Keratinocyte (primary cell): ENCODE data around the gene PDE6G. TPM values are rescaled to one million over a fixed set of nuclear protein-coding genes. Genes with fewer than 3 reads are reported as not detected.
"Not testable (repeated sequence)": the region's sequence is repeated elsewhere in the genome, so short reads cannot be mapped to it uniquely, and the experiment has no call there.

Experiments
- DNase-seq: peaks from one replicate; pipeline ENCODE4 v3.0.0-alpha.2; 2011; ENCODE audit warnings: low read depth, missing footprints, low spot score
- FAIRE-seq: peaks from 2 replicates; lab custom pipeline; 2011; peaks lifted over from hg19 to GRCh38; lab: Jason Lieb, UNC
- H2AFZ ChIP-seq: 2 replicates; pipeline ENCODE4 v1.6.0; 2012; ENCODE audit warnings: low read length, control low read depth, inconsistent platforms; ENCODE audit not compliant: control insufficient read depth
- H3K27ac ChIP-seq: 2 replicates; pipeline ENCODE4 v1.5.1; 2011; ENCODE audit warnings: low read length; ENCODE audit not compliant: control insufficient read depth, insufficient read depth
- H3K27me3 ChIP-seq: 3 replicates; pipeline ENCODE4 v1.6.0; 2011; ENCODE audit warnings: low read length; ENCODE audit not compliant: control insufficient read depth, insufficient read depth; ENCODE audit errors: extremely low read depth
- H3K36me3 ChIP-seq, 2 experiments: 2 replicates in 1 of 2; 3 replicates in 1 of 2; pipeline ENCODE4 v1.5.1; 2011; ENCODE audit warnings: low read length in 2 of 2, mild to moderate bottlenecking in 1 of 2; ENCODE audit not compliant: control insufficient read depth in 2 of 2, insufficient read depth in 2 of 2; ENCODE audit errors: extremely low read depth in 1 of 2
- H3K4me1 ChIP-seq: 3 replicates; pipeline ENCODE4 v1.5.1; 2011; ENCODE audit warnings: low read length; ENCODE audit not compliant: control insufficient read depth, insufficient read depth; ENCODE audit errors: extremely low read depth
- H3K4me2 ChIP-seq: 3 replicates; pipeline ENCODE4 v1.6.0; 2011; ENCODE audit warnings: low read depth, low read length; ENCODE audit not compliant: control insufficient read depth, insufficient read depth; ENCODE audit errors: extremely low read depth
- H3K4me3 ChIP-seq, 3 experiments: fragments of 200-600 bp in 1 of 3; sonication (generic) in 1 of 3; 2 replicates in 2 of 3; 3 replicates in 1 of 3; pipeline ENCODE4 v1.5.1; 2011 to 2016; ENCODE audit warnings: low read length in 3 of 3, mild to moderate bottlenecking in 3 of 3, control low read depth in 2 of 3, inconsistent platforms in 1 of 3, low read depth in 1 of 3, mixed read lengths in 1 of 3, mixed run types in 1 of 3, moderate library complexity in 1 of 3; ENCODE audit not compliant: control insufficient read depth in 2 of 3, insufficient read depth in 2 of 3; ENCODE audit errors: extremely low read depth in 1 of 3
- H3K79me2 ChIP-seq: 2 replicates; pipeline ENCODE4 v1.6.0; 2012; ENCODE audit warnings: low read length; ENCODE audit not compliant: control insufficient read depth, insufficient read depth
- H3K9ac ChIP-seq: 3 replicates; pipeline ENCODE4 v1.6.0; 2011; ENCODE audit warnings: low read length; ENCODE audit not compliant: control insufficient read depth, insufficient read depth; ENCODE audit errors: extremely low read depth
- H3K9me1 ChIP-seq: 3 replicates; pipeline ENCODE4 v1.6.0; 2011; ENCODE audit warnings: low read length; ENCODE audit not compliant: control insufficient read depth, insufficient read depth; ENCODE audit errors: extremely low read depth
- H3K9me3 ChIP-seq: 2 replicates; pipeline ENCODE4 v1.5.1; 2012; ENCODE audit warnings: low read depth, low read length; ENCODE audit not compliant: control insufficient read depth
- H4K20me1 ChIP-seq: 3 replicates; pipeline ENCODE4 v1.6.0; 2011; ENCODE audit warnings: low read length; ENCODE audit not compliant: control insufficient read depth, insufficient read depth; ENCODE audit errors: extremely low read depth
- CTCF ChIP-seq, 3 experiments: IDR thresholded peaks in 1 of 3; conservative IDR thresholded peaks in 1 of 3; optimal IDR thresholded peaks in 1 of 3; 2 replicates in 2 of 3; 3 replicates in 1 of 3; pipeline versions ENCODE3 to v1.5.1; 2011; ENCODE audit warnings: low read length in 3 of 3, mild to moderate bottlenecking in 3 of 3, moderate library complexity in 2 of 3, control low read depth in 1 of 3, inconsistent platforms in 1 of 3; ENCODE audit not compliant: insufficient read depth in 2 of 3; ENCODE audit errors: extremely low read depth in 1 of 3
- EZH2 ChIP-seq: IDR thresholded peaks from one replicate; pipeline ENCODE4 v1.6.1; 2012; ENCODE audit warnings: inconsistent platforms, mild to moderate bottlenecking, low read length, moderate library complexity
- dilution Hi-C: fragments of 300-500 bp; cut with MboI; formaldehyde crosslinking; loops from one replicate; pipeline ENCODE4 v1.7.0; 2020; ENCODE audit warnings: low sequenced_read_pairs; ENCODE audit not compliant: extremely low pct_ligation_motif_present
- polyA plus RNA-seq, 5 experiments: library from polyadenylated mRNA; depleted of rRNA in 3 of 5; stranded (reverse) in 3 of 5; stranded (forward) in 1 of 5; unstranded in 1 of 5; fragments of >200 nt; gene quantifications; 1 replicate in 1 of 5; 2 replicates in 3 of 5; 3 replicates in 1 of 5; pipeline versions ENCODE4 v1.2.1 to v1.2.3, GENCODE V29; 2011 to 2012; ENCODE audit warnings: missing spikeins in 2 of 5, low read depth in 1 of 5, low replicate concordance in 1 of 5

Gene PDE6G
- polyA plus RNA-seq, 1 donor (not counting 4 experiments of a cell fraction or from before 2014, with no cell fraction given): not detected

GRCh38 chr17:81630274-81630673, 26.1 kb downstream of the PDE6G start:
- peaks cover 3% of the 10 kb centered on the region for H4K20me1 ChIP-seq

GRCh38 chr17:81621494-81622130, 34.7 kb downstream of the PDE6G start:
- Histone ChIP-seq H3K4me2 (no peak overlapping the region), H3K9me3 (no peaks in the 10 kb centered on the region), H4K20me1 (peaks cover 3% of the 10 kb centered on the region), H3K79me2 (peaks cover 28% of the 10 kb centered on the region), H3K27me3 (no peaks in the 10 kb centered on the region), H3K36me3 (peaks cover 34 to 49% of the 10 kb centered on the region in 2 experiments), H3K27ac (no peak overlapping the region), H3K4me3 (no peak overlapping the region), H3K4me1 (no peaks in the 10 kb centered on the region), H3K9ac (no peak overlapping the region), H2AFZ (no peak overlapping the region), H3K9me1 (no peaks in the 10 kb centered on the region)
- DNase-seq (no peak), FAIRE-seq (no peak)
- dilution Hi-C loops: no loop called here
- TF ChIP-seq EZH2 (no peak), CTCF (optimal IDR thresholded peaks at IDR 0.05 in 1 of 3, IDR thresholded peaks at IDR 0.05 in 1 of 3, conservative IDR thresholded peaks at IDR 0.05 in 1 of 3; ENCODE audit: extremely low read depth in 1 of 3, insufficient read depth in 2 of 3, low read length in 3 of 3) (no peak)

More at GRCh38 chr17:81630274-81630673, 26.1 kb downstream of the PDE6G start:
- DNase-seq: no peak
- Histone ChIP-seq H3K4me2 (no peak overlapping the region), H3K79me2 (peaks cover 53% of the 10 kb centered on the region), H3K9me3 (no peaks in the 10 kb centered on the region), H2AFZ (no peak overlapping the region), H3K9ac (no peak overlapping the region), H3K4me1 (peaks cover 1% of the 10 kb centered on the region), H3K9me1 (peaks cover 3% of the 10 kb centered on the region), H3K36me3 (peaks cover 18 to 26% of the 10 kb centered on the region in 2 experiments), H3K27me3 (no peaks in the 10 kb centered on the region), H3K27ac (no peak overlapping the region), H3K4me3 (no peak overlapping the region)
- TF ChIP-seq CTCF (optimal IDR thresholded peaks at IDR 0.05 in 1 of 3, IDR thresholded peaks at IDR 0.05 in 1 of 3, conservative IDR thresholded peaks at IDR 0.05 in 1 of 3; ENCODE audit: extremely low read depth in 1 of 3, insufficient read depth in 2 of 3, low read length in 3 of 3): no peak
- TF ChIP-seq EZH2: no peak
- FAIRE-seq: no peak
- dilution Hi-C loops: no loop called here

- H3K27ac ChIP-seq, H3K4me2 ChIP-seq, DNase-seq, H3K4me3 ChIP-seq, dilution Hi-C loops, H3K27me3 ChIP-seq, H3K9me1 ChIP-seq, H3K4me1 ChIP-seq, H3K9ac ChIP-seq, FAIRE-seq, H3K9me3 ChIP-seq, H2AFZ ChIP-seq: not testable (repeated sequence)
- peaks cover 30 to 36% of the 10 kb centered on the region in 2 experiments for H3K36me3 ChIP-seq
- H4K20me1 ChIP-seq: peaks cover 12% of the 10 kb centered on the region
- peaks cover 45% of the 10 kb centered on the region for H3K79me2 ChIP-seq
Observed at GRCh38 chr17:81618307-81618706, 38.0 kb downstream of the PDE6G start.
